Astrocyte (in vitro differentiated cells and primary cell): ENCODE data around the gene PPM1M. TPM values are rescaled to one million over a fixed set of nuclear protein-coding genes. Genes with fewer than 3 reads are reported as not detected.

Experiments
- DNase-seq: peaks from one replicate; pipeline ENCODE4 v3.0.0-alpha.2; 2010; ENCODE audit warnings: low read depth
- FAIRE-seq: peaks from 2 replicates; lab custom pipeline; 2011; peaks lifted over from hg19 to GRCh38; lab: Jason Lieb, UNC
- H2AFZ ChIP-seq: 2 replicates; pipeline ENCODE4 v1.6.0; 2012; ENCODE audit warnings: low read depth, low read length, inconsistent platforms
- H3K27ac ChIP-seq: 2 replicates; pipeline ENCODE4 v1.5.1; 2011; ENCODE audit warnings: low read depth, low read length, inconsistent platforms
- H3K27me3 ChIP-seq: 2 replicates; pipeline ENCODE4 v1.6.0; 2011; ENCODE audit warnings: low read length, inconsistent platforms; ENCODE audit not compliant: insufficient read depth
- H3K36me3 ChIP-seq: 2 replicates; pipeline ENCODE4 v1.5.1; 2011; ENCODE audit warnings: low read length, inconsistent platforms; ENCODE audit not compliant: insufficient read depth
- H3K4me1 ChIP-seq: 2 replicates; pipeline ENCODE4 v1.5.1; 2011; ENCODE audit warnings: low read length, inconsistent platforms; ENCODE audit not compliant: insufficient read depth
- H3K4me2 ChIP-seq: 2 replicates; pipeline ENCODE4 v1.6.0; 2012; ENCODE audit warnings: low read length, inconsistent platforms
- H3K4me3 ChIP-seq: 2 replicates; pipeline ENCODE4 v1.5.1; 2011; ENCODE audit warnings: low read depth, mild to moderate bottlenecking, low read length, inconsistent platforms; ENCODE audit not compliant: insufficient read depth
- H3K79me2 ChIP-seq: 2 replicates; pipeline ENCODE4 v1.6.0; 2012; ENCODE audit warnings: mild to moderate bottlenecking, low read length, inconsistent platforms; ENCODE audit not compliant: insufficient read depth
- H3K9ac ChIP-seq: 2 replicates; pipeline ENCODE4 v1.6.0; 2012; ENCODE audit warnings: mild to moderate bottlenecking, low read length, inconsistent platforms
- H3K9me3 ChIP-seq: 2 replicates; pipeline ENCODE4 v1.5.1; 2012; ENCODE audit warnings: low read depth, mild to moderate bottlenecking, low read length, inconsistent platforms; ENCODE audit not compliant: insufficient read depth
- H4K20me1 ChIP-seq: 2 replicates; pipeline ENCODE4 v1.6.0; 2012; ENCODE audit warnings: low read length, inconsistent platforms; ENCODE audit not compliant: insufficient read depth
- H3K27ac Mint-ChIP-seq: one replicate; pipeline ENCODE4 v1.8.0; 2021; ENCODE audit warnings: mild to moderate bottlenecking, mixed read lengths; ENCODE audit not compliant: unreplicated experiment
- H3K27me3 Mint-ChIP-seq: one replicate; pipeline ENCODE4 v1.8.0; 2021; ENCODE audit warnings: low read depth, mixed read lengths; ENCODE audit not compliant: unreplicated experiment
- H3K36me3 Mint-ChIP-seq: one replicate; pipeline ENCODE4 v1.8.0; 2021; ENCODE audit warnings: low read depth, mixed read lengths; ENCODE audit not compliant: unreplicated experiment
- H3K4me1 Mint-ChIP-seq: one replicate; pipeline ENCODE4 v1.8.0; 2021; ENCODE audit warnings: low read depth, mixed read lengths; ENCODE audit not compliant: unreplicated experiment
- H3K4me3 Mint-ChIP-seq: one replicate; pipeline ENCODE4 v1.8.0; 2021; ENCODE audit warnings: mild to moderate bottlenecking, moderate library complexity, mixed read lengths; ENCODE audit not compliant: unreplicated experiment
- H3K9me3 Mint-ChIP-seq: one replicate; pipeline ENCODE4 v1.8.0; 2021; ENCODE audit warnings: mild to moderate bottlenecking, mixed read lengths; ENCODE audit not compliant: unreplicated experiment
- EZH2 ChIP-seq: IDR thresholded peaks from 2 replicates; pipeline ENCODE4 v1.6.1; 2012; ENCODE audit warnings: mild to moderate bottlenecking, low read length, inconsistent platforms; ENCODE audit not compliant: insufficient read depth
- total RNA-seq: library from RNA; stranded (reverse); gene quantifications from 2 replicates; pipeline ENCODE4 v1.2.1, GENCODE V29; 2021
- TF ChIP-seq, protein P1 (sequence below): IDR thresholded peaks from 2 replicates; pipeline ENCODE4 v1.5.1; 2011; ENCODE audit warnings: low read depth, mild to moderate bottlenecking, inconsistent platforms, low read length, moderate library complexity; ENCODE audit not compliant: insufficient read depth

The PPM1M gene
- total RNA-seq, 1 donor from 2014 or later: 9.1 TPM

DNA sequence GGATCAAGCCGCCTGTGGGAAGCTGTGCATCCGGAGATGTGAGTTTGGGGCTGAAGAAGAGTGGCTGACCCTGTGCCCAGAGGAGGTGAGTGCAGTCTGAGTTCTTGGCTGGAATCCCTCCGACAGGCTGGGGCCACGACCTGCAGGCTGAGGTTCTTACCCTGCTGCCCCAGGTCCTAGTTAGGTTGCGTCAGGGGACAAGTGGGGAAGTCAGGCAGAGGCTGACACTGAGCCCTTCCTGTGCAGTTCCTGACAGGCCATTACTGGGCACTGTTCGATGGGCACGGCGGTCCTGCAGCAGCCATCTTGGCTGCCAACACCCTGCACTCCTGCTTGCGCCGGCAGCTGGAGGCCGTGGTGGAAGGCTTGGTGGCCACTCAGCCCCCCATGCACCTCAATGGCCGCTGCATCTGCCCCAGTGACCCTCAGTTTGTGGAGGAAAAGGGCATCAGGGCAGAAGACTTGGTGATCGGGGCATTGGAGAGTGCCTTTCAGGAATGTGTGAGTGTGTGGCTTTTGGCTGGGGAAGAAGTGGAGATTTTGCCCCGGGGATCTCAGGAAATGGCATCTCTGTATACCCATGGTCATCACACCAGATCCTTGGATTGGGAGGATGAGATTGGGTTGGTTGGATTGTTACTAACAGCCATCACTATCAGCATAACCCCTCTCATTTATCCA lies 1.3 kb downstream of the PPM1M start:
- Histone ChIP-seq H4K20me1 (peaks cover 44% of the 10 kb centered on the region), H3K36me3 (peaks cover 17% of the 10 kb centered on the region), H3K4me3 (no peak overlapping the region), H3K79me2 (peaks cover 5% of the 10 kb centered on the region), H3K9me3 (no peaks in the 10 kb centered on the region), H3K4me2 (peak overlapping the region; percentile 92), H3K9ac (no peak overlapping the region), H3K27ac (no peak overlapping the region), H3K4me1 (peaks cover 20% of the 10 kb centered on the region), H3K27me3 (no peaks in the 10 kb centered on the region), H2AFZ (no peak overlapping the region)
- Mint-ChIP-seq H3K27ac (peak overlapping the region; percentile 4), H3K4me3 (peak overlapping the region; percentile 77), H3K36me3 (peaks cover 20% of the 10 kb centered on the region), H3K4me1 (peaks cover 6% of the 10 kb centered on the region), H3K27me3 (no peaks in the 10 kb centered on the region), H3K9me3 (peaks cover 5% of the 10 kb centered on the region)
- FAIRE-seq (no peak), DNase-seq (no peak)
- no peak for TF ChIP-seq EZH2
- TF ChIP-seq, protein P1, sequence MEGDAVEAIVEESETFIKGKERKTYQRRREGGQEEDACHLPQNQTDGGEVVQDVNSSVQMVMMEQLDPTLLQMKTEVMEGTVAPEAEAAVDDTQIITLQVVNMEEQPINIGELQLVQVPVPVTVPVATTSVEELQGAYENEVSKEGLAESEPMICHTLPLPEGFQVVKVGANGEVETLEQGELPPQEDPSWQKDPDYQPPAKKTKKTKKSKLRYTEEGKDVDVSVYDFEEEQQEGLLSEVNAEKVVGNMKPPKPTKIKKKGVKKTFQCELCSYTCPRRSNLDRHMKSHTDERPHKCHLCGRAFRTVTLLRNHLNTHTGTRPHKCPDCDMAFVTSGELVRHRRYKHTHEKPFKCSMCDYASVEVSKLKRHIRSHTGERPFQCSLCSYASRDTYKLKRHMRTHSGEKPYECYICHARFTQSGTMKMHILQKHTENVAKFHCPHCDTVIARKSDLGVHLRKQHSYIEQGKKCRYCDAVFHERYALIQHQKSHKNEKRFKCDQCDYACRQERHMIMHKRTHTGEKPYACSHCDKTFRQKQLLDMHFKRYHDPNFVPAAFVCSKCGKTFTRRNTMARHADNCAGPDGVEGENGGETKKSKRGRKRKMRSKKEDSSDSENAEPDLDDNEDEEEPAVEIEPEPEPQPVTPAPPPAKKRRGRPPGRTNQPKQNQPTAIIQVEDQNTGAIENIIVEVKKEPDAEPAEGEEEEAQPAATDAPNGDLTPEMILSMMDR: no peak

DNA sequence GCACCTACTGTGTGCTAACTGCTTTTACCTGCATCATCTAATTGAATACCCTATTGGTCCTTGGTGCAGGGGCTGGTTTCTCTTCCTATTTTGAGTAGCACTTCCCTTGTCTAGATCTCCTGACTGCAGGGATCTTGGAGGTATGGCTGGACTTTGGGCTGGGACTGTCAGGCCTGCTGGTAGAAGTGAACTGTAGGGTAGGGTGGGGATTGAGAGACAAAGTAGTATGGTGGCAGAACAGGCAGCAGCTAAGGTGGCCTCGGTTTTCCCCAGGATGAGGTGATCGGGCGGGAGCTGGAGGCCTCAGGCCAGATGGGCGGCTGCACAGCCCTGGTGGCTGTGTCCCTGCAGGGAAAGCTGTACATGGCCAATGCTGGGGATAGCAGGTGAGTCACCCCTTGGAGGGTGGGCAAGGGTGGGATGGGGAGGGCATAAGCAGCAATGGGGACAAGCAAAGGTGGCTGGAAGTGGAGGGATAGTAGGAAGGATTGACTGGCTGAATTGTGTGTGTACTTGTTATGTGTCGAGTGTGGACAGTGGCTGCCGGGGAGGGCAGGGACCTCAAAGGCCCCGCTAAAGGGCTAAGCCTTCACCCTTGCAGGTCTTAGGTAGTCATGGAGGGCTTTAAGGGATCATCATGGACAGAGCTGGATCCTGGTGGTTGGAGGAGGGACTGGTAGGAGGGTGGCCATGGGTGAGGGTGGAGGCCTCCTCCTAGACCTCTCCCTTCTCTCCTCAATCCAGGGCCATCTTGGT lies 2.0 kb downstream of the PPM1M start:
- peak overlapping the region; percentile 69 for H3K4me3 Mint-ChIP-seq
- peaks cover 5% of the 10 kb centered on the region for H3K4me1 Mint-ChIP-seq
- peak overlapping the region; percentile 62 for H3K27ac Mint-ChIP-seq

More for the DNA sequence above, 2.0 kb downstream of the PPM1M start:
- peaks cover 47% of the 10 kb centered on the region for H4K20me1 ChIP-seq
- no peaks in the 10 kb centered on the region for H3K27me3 ChIP-seq
- H3K4me3 ChIP-seq: no peak overlapping the region
- H3K9me3 ChIP-seq: no peaks in the 10 kb centered on the region
- peak overlapping the region; percentile 92 for H3K4me2 ChIP-seq
- Mint-ChIP-seq H3K9me3 (peaks cover 4% of the 10 kb centered on the region), H3K36me3 (peaks cover 20% of the 10 kb centered on the region), H3K27me3 (no peaks in the 10 kb centered on the region)
- TF ChIP-seq EZH2: no peak
- TF ChIP-seq, protein P1: no peak
- no peak overlapping the region for H3K27ac ChIP-seq
- no peak overlapping the region for H2AFZ ChIP-seq
- H3K9ac ChIP-seq: no peak overlapping the region
- peaks cover 5% of the 10 kb centered on the region for H3K79me2 ChIP-seq
- FAIRE-seq (no peak), DNase-seq (no peak)
- H3K4me1 ChIP-seq: peaks cover 20% of the 10 kb centered on the region
- peaks cover 22% of the 10 kb centered on the region for H3K36me3 ChIP-seq
